Endometrium (tissue), 2 donors: ENCODE results near the gene NCAM1.
"Not testable (repeated sequence)": the region's sequence is repeated elsewhere in the genome, so short reads cannot be mapped to it uniquely, and the experiment has no call there.

Experiments used
- FAIRE-seq: peaks from 2 replicates; lab custom pipeline; 2012; peaks lifted over from hg19 to GRCh38; lab: Jason Lieb, UNC
- donor health status: control.
- donor health status: control.

NCAM1 gene

GRCh38 chr11:112961146-112961668 lies at the start of gene NCAM1:
Gene NCAM1 (plus strand): TSS chr11:112961420.
- no peak for FAIRE-seq

GRCh38 chr11:112922606-112923005 lies 38.6 kb upstream of the NCAM1 start:
- no peak for FAIRE-seq

- FAIRE-seq = not testable (repeated sequence)
These were observed 36.4 kb upstream of the NCAM1 start for GRCh38 chr11:112924836-112925235.

- no peak for FAIRE-seq
These were observed 35.5 kb upstream of the NCAM1 start for GRCh38 chr11:112925516-112926310.

- FAIRE-seq = no peak
These were observed 33.1 kb upstream of the NCAM1 start for GRCh38 chr11:112928136-112928535.

GRCh38 chr11:112929432-112929831 lies 31.8 kb upstream of the NCAM1 start:
- no peak for FAIRE-seq

GRCh38 chr11:112931703-112932102 lies 29.5 kb upstream of the NCAM1 start:
- FAIRE-seq = no peak

GRCh38 chr11:112932593-112932992 lies 28.6 kb upstream of the NCAM1 start:
- FAIRE-seq = no peak

- no peak for FAIRE-seq
These were observed 27.2 kb upstream of the NCAM1 start for GRCh38 chr11:112933970-112934369.

- FAIRE-seq = no peak
These were observed 20.1 kb upstream of the NCAM1 start for GRCh38 chr11:112941104-112941503.

- no peak for FAIRE-seq
These were observed 18.1 kb upstream of the NCAM1 start for GRCh38 chr11:112942966-112943643.

GRCh38 chr11:112946866-112947265 lies 14.4 kb upstream of the NCAM1 start:
- FAIRE-seq = no peak

GRCh38 chr11:112949781-112950575 lies 11.2 kb upstream of the NCAM1 start:
- FAIRE-seq = no peak

GRCh38 chr11:112958670-112959069 lies 2.5 kb upstream of the NCAM1 start:
- no peak for FAIRE-seq

GRCh38 chr11:112961751-112962578 lies 745 bp downstream of the NCAM1 start:
- no peak for FAIRE-seq

GRCh38 chr11:112962579-112963367 lies 1.6 kb downstream of the NCAM1 start:
- FAIRE-seq = no peak

GRCh38 chr11:112963368-112963955 lies 2.2 kb downstream of the NCAM1 start:
- FAIRE-seq = no peak

GRCh38 chr11:112965656-112966055 lies 4.4 kb downstream of the NCAM1 start:
- no peak for FAIRE-seq

GRCh38 chr11:112966561-112966960 lies 5.3 kb downstream of the NCAM1 start:
- no peak for FAIRE-seq

- FAIRE-seq = no peak
These were observed 5.9 kb downstream of the NCAM1 start for GRCh38 chr11:112967082-112967481.
